SK-N-SH (cell line): ENCODE measurements around the gene GDNF. TPM values are rescaled to one million over a fixed set of nuclear protein-coding genes. Genes with fewer than 3 reads are reported as not detected.
A peak's percentile ranks its signal among the peaks of the same experiment; 100 is the strongest.

ENCODE experiments used
- CTCF ChIA-PET: fragments of 300-600, 350-600 bp; formaldehyde crosslinking; extraction: SDS; loops from one replicate; lab custom pipeline; 2021; lab: Yijun Ruan, JAX
- POLR2A ChIA-PET: fragments of 350-600 bp; sonication (Branson Sonifier 250); formaldehyde crosslinking; extraction: SDS; loops from one replicate; lab custom pipeline; 2020; ENCODE audit warnings: antibody characterized with exemption, inconsistent platforms; lab: Yijun Ruan, JAX
- DNase-seq: peaks from one replicate; pipeline ENCODE4 v3.0.0; 2012
- H2AFZ ChIP-seq: fragments of 200-600 bp; sonication (generic); 2 replicates; pipeline ENCODE4 v1.8.1; 2016; ENCODE audit warnings: antibody characterized with exemption, mild to moderate bottlenecking, low read depth
- H3F3A ChIP-seq: fragments of 200-600 bp; sonication (generic); replicated peaks from 2 replicates; pipeline ENCODE3; 2016; ENCODE audit warnings: antibody characterized with exemption, mild to moderate bottlenecking; ENCODE audit not compliant: insufficient read depth
- H3K27ac ChIP-seq, 2 experiments: fragments of 200-500 bp in 1 of 2; fragments of 200-600 bp in 1 of 2; sonication (Bioruptor generic) in 1 of 2; sonication (generic), shearing (Covaris generic) in 1 of 2; 2 replicates each; pipeline versions ENCODE4 v1.5.1 to v1.6.1; 2014 to 2016; ENCODE audit warnings: low read depth in 2 of 2, inconsistent platforms in 1 of 2, low read length in 1 of 2, mild to moderate bottlenecking in 1 of 2, mixed read lengths in 1 of 2
- H3K27me3 ChIP-seq: fragments of 200-600 bp; sonication (generic), shearing (Covaris generic); 2 replicates; pipeline ENCODE4 v1.6.1; 2016; ENCODE audit warnings: mixed run types; ENCODE audit not compliant: insufficient read depth
- H3K36me3 ChIP-seq, 2 experiments: fragments of 200-500 bp in 1 of 2; fragments of 200-600 bp in 1 of 2; sonication (Bioruptor generic) in 1 of 2; sonication (generic) in 1 of 2; replicated peaks in 1 of 2; 2 replicates each; pipeline versions ENCODE3 to v1.5.1; 2014 to 2016; ENCODE audit warnings: low read length in 1 of 2, mild to moderate bottlenecking in 1 of 2; ENCODE audit not compliant: insufficient read depth in 2 of 2, control insufficient read depth in 1 of 2
- H3K4me1 ChIP-seq, 2 experiments: fragments of 200-500 bp in 1 of 2; fragments of 200-600 bp in 1 of 2; sonication (Bioruptor generic) in 1 of 2; sonication (generic), shearing (Covaris generic) in 1 of 2; 2 replicates each; pipeline versions ENCODE4 v1.5.1 to v1.6.1; 2014 to 2016; ENCODE audit warnings: low read depth in 1 of 2, low read length in 1 of 2, mixed run types in 1 of 2; ENCODE audit not compliant: insufficient read depth in 2 of 2, control insufficient read depth in 1 of 2
- H3K4me2 ChIP-seq: fragments of 200-600 bp; sonication (generic), shearing (Covaris generic); 2 replicates; pipeline ENCODE4 v1.6.1; 2017; ENCODE audit warnings: mixed run types
- H3K4me3 ChIP-seq, 2 experiments: fragments of 200-500 bp in 1 of 2; fragments of 200-600 bp in 1 of 2; sonication (Bioruptor generic) in 1 of 2; sonication (generic), shearing (Covaris generic) in 1 of 2; 2 replicates each; pipeline versions ENCODE4 v1.5.1 to v1.8.1; 2014 to 2016; ENCODE audit warnings: low read depth in 2 of 2, inconsistent platforms in 1 of 2, low read length in 1 of 2, mild to moderate bottlenecking in 1 of 2, mixed read lengths in 1 of 2, moderate library complexity in 1 of 2
- H3K79me2 ChIP-seq: fragments of 200-600 bp; sonication (generic); 2 replicates; pipeline ENCODE4 v1.8.1; 2017; ENCODE audit warnings: mild to moderate bottlenecking; ENCODE audit not compliant: insufficient read depth
- H3K9ac ChIP-seq: fragments of 200-600 bp; sonication (generic); 2 replicates; pipeline ENCODE4 v1.6.1; 2017; ENCODE audit warnings: mixed run types
- H3K9me2 ChIP-seq: fragments of 200-600 bp; sonication (generic); 2 replicates; pipeline ENCODE4 v1.6.1; 2017; ENCODE audit warnings: mixed run types
- H3K9me3 ChIP-seq: fragments of 200-600 bp; sonication (generic); 2 replicates; pipeline ENCODE4 v1.6.1; 2017; ENCODE audit warnings: mixed run types, mild to moderate bottlenecking, moderate library complexity
- H4K20me1 ChIP-seq: fragments of 200-600 bp; sonication (generic); 2 replicates; pipeline ENCODE4 v1.6.1; 2017; ENCODE audit warnings: mild to moderate bottlenecking, mixed run types; ENCODE audit not compliant: insufficient read depth
- EP300 ChIP-seq, 2 experiments: IDR thresholded peaks; 2 replicates each; pipeline versions ENCODE4 v1.4.0 to v1.6.1; 2012; ENCODE audit warnings: borderline replicate concordance in 1 of 2, low read depth in 1 of 2, low read length in 1 of 2
- EZH2phosphoT487 ChIP-seq: fragments of 200-600 bp; sonication (generic); IDR thresholded peaks from 2 replicates; pipeline ENCODE4 v1.6.1; 2017; ENCODE audit warnings: low read depth, mixed run types, mild to moderate bottlenecking, antibody characterized with exemption, moderate library complexity, borderline replicate concordance
- FOSL2 ChIP-seq: IDR thresholded peaks from 2 replicates; pipeline ENCODE4 v1.4.0; 2012; ENCODE audit warnings: low read depth, mild to moderate bottlenecking, moderate library complexity, borderline replicate concordance
- MEF2A ChIP-seq: IDR thresholded peaks from 2 replicates; pipeline ENCODE4 v1.4.0; 2012; ENCODE audit warnings: low read depth, borderline replicate concordance
- TCF12 ChIP-seq: IDR thresholded peaks from 2 replicates; pipeline ENCODE4 v1.4.0; 2012
- WGBS: methylation state at CpG from one replicate; pipeline ENCODE4 v1.1.6; 2017; ENCODE audit warnings: low lambda C conversion rate; 5-methylcytosine and 5-hydroxymethylcytosine counted together
- polyA plus RNA-seq, 3 experiments: library from polyadenylated mRNA; depleted of rRNA; stranded (reverse); fragments of >200 nt; gene quantifications; 2 replicates each; pipeline ENCODE4 v1.2.3, GENCODE V29; 2012
- TF ChIP-seq, protein P1 (sequence below): IDR thresholded peaks from 2 replicates; pipeline ENCODE4 v1.6.1; 2012; ENCODE audit warnings: mild to moderate bottlenecking, low read depth, low read length, moderate library complexity
- TF ChIP-seq, protein P2 (sequence below): IDR thresholded peaks from 2 replicates; pipeline ENCODE4 v1.4.0; 2012; ENCODE audit warnings: low read depth, borderline replicate concordance

Gene GDNF
- polyA plus RNA-seq, 1 of the 3 experiments (the other 2 are of a cell fraction), result 9.0 TPM

- 31% methylated on average over 2 of the region's 3 CpGs for WGBS
- no peaks in the 10 kb centered on the region for H3K9me2 ChIP-seq
- TF ChIP-seq, protein P1, sequence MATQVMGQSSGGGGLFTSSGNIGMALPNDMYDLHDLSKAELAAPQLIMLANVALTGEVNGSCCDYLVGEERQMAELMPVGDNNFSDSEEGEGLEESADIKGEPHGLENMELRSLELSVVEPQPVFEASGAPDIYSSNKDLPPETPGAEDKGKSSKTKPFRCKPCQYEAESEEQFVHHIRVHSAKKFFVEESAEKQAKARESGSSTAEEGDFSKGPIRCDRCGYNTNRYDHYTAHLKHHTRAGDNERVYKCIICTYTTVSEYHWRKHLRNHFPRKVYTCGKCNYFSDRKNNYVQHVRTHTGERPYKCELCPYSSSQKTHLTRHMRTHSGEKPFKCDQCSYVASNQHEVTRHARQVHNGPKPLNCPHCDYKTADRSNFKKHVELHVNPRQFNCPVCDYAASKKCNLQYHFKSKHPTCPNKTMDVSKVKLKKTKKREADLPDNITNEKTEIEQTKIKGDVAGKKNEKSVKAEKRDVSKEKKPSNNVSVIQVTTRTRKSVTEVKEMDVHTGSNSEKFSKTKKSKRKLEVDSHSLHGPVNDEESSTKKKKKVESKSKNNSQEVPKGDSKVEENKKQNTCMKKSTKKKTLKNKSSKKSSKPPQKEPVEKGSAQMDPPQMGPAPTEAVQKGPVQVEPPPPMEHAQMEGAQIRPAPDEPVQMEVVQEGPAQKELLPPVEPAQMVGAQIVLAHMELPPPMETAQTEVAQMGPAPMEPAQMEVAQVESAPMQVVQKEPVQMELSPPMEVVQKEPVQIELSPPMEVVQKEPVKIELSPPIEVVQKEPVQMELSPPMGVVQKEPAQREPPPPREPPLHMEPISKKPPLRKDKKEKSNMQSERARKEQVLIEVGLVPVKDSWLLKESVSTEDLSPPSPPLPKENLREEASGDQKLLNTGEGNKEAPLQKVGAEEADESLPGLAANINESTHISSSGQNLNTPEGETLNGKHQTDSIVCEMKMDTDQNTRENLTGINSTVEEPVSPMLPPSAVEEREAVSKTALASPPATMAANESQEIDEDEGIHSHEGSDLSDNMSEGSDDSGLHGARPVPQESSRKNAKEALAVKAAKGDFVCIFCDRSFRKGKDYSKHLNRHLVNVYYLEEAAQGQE, result peak; percentile 58; the same call in 1 of the 2 replicates
- TF ChIP-seq, protein P2, sequence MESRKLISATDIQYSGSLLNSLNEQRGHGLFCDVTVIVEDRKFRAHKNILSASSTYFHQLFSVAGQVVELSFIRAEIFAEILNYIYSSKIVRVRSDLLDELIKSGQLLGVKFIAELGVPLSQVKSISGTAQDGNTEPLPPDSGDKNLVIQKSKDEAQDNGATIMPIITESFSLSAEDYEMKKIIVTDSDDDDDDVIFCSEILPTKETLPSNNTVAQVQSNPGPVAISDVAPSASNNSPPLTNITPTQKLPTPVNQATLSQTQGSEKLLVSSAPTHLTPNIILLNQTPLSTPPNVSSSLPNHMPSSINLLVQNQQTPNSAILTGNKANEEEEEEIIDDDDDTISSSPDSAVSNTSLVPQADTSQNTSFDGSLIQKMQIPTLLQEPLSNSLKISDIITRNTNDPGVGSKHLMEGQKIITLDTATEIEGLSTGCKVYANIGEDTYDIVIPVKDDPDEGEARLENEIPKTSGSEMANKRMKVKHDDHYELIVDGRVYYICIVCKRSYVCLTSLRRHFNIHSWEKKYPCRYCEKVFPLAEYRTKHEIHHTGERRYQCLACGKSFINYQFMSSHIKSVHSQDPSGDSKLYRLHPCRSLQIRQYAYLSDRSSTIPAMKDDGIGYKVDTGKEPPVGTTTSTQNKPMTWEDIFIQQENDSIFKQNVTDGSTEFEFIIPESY, result no peak
- no peak for TF ChIP-seq FOSL2
- ChIA-PET POLR2A (no interaction called here), CTCF (no interaction called here)
- peak overlapping the region in 1 of 2 experiments; percentile 4; a peak in 1 of 4 replicates for H3K4me3 ChIP-seq
- peak overlapping the region; percentile 16 to 93; a peak in 3 of 4 replicates for H3K27ac ChIP-seq
- no peak for DNase-seq
- H2AFZ ChIP-seq, result peak overlapping the region; percentile 48; the same call in 1 of the 2 replicates
- peak overlapping the region; percentile 66 for H3K4me2 ChIP-seq
- no peaks in the 10 kb centered on the region for H3K36me3 ChIP-seq
- no peaks in the 10 kb centered on the region for H4K20me1 ChIP-seq
- peaks cover 21% of the 10 kb centered on the region for H3F3A ChIP-seq
- peaks cover 5% of the 10 kb centered on the region; the same call in 1 of the 2 replicates for H3K9me3 ChIP-seq
- no peaks in the 10 kb centered on the region for H3K79me2 ChIP-seq
- no peaks in the 10 kb centered on the region for H3K27me3 ChIP-seq
- peaks cover 0 to 31% of the 10 kb centered on the region in 2 experiments; a peak in 3 of 4 replicates for H3K4me1 ChIP-seq
- H3K9ac ChIP-seq, result peak overlapping the region; percentile 61
These were observed 68.6 kb downstream of the GDNF start for GRCh38 chr5:37771203-37771611.

- H3K4me1 ChIP-seq, result peaks cover 0 to 31% of the 10 kb centered on the region in 2 experiments; a peak in 3 of 4 replicates
- H3F3A ChIP-seq, result peaks cover 21% of the 10 kb centered on the region
- H3K79me2 ChIP-seq, result no peaks in the 10 kb centered on the region
- ChIA-PET CTCF (no interaction called here), POLR2A (no interaction called here)
- DNase-seq, result no peak
- peak; percentile 10; the same call in 1 of the 2 replicates for TF ChIP-seq TCF12
- TF ChIP-seq, protein P2, result no peak
- TF ChIP-seq FOSL2, result peak; percentile 28; the same call in 1 of the 2 replicates
- TF ChIP-seq EP300 (IDR thresholded peaks at IDR 0.05; ENCODE audit: borderline replicate concordance in 1 of 2, low read depth in 1 of 2, low read length in 1 of 2), result peak in 1 of 2 experiments; percentile 25; a peak in 1 of 4 replicates
- TF ChIP-seq MEF2A, result peak; percentile 38; the same call in 1 of the 2 replicates
- no peak for TF ChIP-seq EZH2phosphoT487
- H3K27me3 ChIP-seq, result no peaks in the 10 kb centered on the region
- H3K9ac ChIP-seq, result peak overlapping the region; percentile 61
- no peaks in the 10 kb centered on the region for H3K36me3 ChIP-seq
- no peaks in the 10 kb centered on the region for H4K20me1 ChIP-seq
- H3K9me2 ChIP-seq, result no peaks in the 10 kb centered on the region
- H3K9me3 ChIP-seq, result peaks cover 5% of the 10 kb centered on the region; the same call in 1 of the 2 replicates
- H3K27ac ChIP-seq, result peak overlapping the region; percentile 16 to 93; a peak in 3 of 4 replicates
- peak overlapping the region; percentile 48; the same call in 1 of the 2 replicates for H2AFZ ChIP-seq
- 73% methylated on average over 1 of the region's 1 CpG for WGBS
- peak overlapping the region in 1 of 2 experiments; percentile 4; a peak in 1 of 4 replicates for H3K4me3 ChIP-seq
- peak overlapping the region; percentile 66 for H3K4me2 ChIP-seq
These were observed 69.1 kb downstream of the GDNF start for GRCh38 chr5:37770786-37771185.
